NCI-H1092 treated with DMSO at 0.1 percent for 48 hours (cell line): ENCODE results near the gene VPS29.
"Not testable (repeated sequence)": the region's sequence is repeated elsewhere in the genome, so short reads cannot be mapped to it uniquely, and the experiment has no call there.

Source experiments
- DNase-seq: peaks from one replicate; lab custom pipeline; 2025; lab: John Stamatoyannopoulos, UW

VPS29 gene

DNA sequence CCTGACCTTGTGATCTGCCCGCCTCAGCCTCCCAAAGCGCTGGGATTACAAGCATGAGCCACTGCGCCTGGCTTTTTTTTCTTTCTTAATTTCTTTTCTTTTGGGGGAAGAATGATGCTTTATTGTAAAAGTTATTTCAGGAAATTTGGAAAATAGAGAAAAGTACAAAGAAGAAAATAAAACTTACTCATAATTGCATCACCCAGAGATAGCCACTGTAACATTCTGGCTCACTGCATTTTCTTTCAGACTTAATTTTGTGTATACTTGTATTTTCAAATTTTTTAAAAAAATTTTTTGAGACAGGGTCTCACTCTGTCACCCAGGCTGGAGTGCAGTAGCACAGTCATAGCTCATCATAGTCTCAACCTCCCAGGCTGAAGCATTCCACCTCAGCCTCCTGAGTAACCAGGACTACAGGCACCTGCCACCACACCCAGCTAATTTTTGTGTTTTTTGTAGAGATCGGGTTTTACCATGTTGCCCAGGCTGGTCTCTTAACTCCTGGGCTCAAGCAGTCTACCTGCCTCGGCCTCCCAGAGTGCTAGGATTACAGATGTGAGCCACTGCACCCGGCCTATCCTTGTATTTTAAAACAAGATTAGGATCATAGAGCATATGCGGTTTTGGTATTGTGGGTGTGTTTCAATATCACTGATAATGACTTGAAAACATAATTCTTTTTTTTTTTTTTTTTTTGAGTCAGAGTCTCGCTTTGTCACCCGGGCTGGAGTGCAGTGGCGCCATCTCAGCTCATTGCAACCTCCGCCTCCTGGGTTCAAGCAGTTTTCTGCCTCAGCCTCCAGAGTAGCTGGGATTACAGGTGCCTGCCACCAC, 19.2 kb upstream of the VPS29 start:
- DNase-seq: not testable (repeated sequence)

DNA sequence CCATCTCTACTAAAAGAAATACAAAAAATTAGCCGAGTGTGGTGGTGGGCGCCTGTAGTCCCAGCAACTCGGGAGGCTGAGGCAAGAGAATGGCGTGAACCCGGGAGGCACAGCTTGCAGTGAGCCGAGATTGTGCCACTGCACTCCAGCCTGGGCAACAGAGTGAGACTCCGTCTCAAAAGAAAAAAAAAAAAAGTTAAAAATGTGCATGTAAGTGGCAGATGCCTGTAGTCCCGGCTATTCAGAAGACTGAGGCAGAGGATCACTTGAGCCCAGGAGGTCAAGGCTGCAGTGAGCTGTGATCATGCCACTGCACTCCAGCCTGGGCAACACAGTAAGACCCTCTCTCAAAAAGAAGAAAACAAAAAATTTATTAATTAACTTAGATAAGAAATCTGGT, 16.1 kb upstream of the VPS29 start:
- DNase-seq: not testable (repeated sequence)

DNA sequence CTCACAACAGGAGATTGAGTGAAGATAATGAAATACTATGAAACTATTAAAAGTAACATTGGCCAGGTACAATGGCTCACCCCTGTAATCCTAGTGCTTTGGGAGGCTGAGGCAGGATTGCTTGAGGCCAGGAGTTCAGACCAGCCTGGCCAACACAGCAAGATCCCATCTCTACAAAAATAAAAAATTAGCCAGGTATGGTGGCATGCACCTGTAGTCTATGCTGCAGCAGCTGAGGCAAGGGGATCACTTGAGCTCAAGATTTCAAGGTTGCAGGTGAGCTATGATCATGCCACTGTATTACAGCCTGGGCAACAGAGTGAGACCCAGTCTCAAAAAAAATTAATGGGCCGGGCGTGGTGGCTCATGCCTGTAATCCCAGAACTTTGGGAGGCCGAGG, 15.1 kb upstream of the VPS29 start:
- DNase-seq: no peak

DNA sequence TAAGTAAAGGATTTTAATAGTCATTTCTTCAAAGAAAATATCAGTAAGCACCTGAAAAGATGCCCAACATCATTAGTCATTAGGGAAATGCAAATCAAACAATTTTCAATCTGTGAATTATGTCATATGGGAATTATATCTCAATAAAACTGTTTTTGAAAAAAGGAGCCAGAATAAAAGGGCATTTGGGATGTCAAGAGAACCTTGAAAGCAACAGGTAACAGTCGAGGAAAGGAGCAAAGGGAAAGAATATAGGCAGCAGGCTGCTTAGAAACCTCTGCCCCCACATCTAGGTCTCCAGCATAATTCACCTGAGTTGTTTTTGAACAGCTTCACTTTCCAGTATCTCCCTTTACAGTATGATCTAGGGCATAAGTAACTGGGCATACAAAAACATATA, 12.5 kb upstream of the VPS29 start:
- no peak for DNase-seq

DNA sequence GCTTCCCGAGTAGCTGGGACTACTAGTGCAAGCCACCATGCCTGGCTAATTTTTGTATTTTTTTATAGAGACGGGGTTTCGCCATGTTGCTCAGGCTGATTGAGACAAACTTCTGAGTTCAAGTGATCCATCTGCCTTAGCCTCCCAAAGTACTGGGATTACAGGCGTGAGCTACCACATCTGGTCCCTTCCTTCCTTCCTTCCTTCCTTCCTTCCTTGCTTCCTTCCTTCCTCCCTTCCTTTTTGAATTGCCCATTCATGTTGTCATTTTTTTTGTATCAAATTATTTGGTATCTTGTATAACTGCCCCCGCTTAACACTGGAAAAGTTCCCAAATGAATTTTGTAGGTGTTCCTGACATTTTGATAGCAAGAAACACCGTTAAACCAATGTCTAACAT, 11.9 kb upstream of the VPS29 start:
- no peak for DNase-seq

DNA sequence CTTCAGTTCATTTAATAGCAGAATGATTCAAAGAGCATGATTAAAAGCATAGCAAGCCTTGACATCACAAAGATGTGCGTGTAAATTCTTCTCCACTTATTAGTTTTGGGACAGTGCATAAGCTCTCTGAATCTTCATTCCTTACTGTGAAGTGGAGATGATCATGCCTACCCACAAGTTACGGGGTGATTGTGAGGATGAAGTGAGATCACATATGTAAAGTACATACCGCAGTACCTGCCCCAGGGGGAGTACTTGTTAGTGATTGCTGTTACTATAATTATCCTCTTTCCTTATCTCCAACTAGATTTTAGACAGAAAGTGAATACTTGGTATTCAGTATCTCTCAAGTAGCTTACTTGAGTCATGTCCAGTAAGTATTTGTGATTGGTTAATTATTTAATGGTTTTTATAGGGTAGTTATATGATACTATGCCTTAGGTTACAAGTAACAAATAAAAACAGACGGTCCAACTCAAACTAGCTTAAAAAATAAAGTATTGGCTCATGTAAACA, 6.2 kb upstream of the VPS29 start:
- no peak for DNase-seq

DNA sequence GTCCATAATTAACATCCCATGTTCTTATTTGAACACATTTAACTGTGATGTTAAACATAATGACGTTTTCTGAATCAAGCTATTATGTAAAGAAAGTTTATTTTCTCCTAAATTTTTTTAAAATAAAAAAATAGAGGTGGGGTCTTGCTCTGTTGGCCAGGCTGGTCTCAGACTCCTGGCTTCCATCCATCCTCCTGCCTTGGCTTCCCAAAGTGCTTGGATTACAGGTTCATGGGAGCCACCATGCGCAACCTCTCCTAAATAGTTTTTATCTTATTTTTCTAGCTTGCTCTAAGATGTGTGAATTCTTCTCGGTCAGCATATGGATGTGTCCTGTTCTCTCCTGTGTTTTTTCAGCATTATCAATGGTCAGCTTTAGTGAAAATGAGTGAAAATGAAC, 3.4 kb upstream of the VPS29 start:
- no peak for DNase-seq

DNA sequence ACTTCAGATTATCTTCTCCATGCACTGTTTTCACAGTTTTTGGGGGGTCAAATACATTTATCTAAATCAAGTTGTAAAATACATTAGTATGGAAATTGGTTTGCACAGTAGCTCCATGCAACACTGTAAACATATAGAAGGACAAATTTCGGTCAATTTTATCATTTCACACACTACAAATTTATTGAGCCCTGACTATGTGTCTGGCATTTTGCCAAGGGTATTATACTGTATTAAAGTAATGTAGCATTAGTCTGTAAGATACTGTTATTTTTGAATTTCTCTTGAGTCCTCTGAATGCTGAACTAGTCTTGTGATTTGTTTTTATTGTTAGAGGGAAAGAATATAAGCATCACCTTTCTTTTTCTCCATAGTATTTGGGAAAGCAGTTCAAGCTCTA, 1.5 kb upstream of the VPS29 start:
- no peak for DNase-seq

DNA sequence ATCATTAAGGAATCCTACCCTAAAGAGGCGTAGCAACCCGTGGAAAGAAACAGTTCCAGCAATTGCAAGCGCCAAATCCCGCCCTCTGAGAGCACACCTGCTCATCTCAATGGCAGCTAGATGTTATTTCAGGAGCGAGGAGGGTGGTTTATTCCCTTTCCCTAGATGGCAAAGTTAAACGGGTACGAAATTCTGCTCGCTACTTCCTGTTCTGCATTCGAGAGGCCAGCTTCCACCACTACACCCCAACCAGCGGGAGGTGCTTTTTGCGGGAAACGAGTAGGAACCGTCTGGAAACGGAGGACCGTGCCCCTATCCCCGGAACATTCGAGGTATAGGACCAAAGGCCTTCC, 536 bp downstream of the VPS29 start:
- peak; percentile 20 for DNase-seq

DNA sequence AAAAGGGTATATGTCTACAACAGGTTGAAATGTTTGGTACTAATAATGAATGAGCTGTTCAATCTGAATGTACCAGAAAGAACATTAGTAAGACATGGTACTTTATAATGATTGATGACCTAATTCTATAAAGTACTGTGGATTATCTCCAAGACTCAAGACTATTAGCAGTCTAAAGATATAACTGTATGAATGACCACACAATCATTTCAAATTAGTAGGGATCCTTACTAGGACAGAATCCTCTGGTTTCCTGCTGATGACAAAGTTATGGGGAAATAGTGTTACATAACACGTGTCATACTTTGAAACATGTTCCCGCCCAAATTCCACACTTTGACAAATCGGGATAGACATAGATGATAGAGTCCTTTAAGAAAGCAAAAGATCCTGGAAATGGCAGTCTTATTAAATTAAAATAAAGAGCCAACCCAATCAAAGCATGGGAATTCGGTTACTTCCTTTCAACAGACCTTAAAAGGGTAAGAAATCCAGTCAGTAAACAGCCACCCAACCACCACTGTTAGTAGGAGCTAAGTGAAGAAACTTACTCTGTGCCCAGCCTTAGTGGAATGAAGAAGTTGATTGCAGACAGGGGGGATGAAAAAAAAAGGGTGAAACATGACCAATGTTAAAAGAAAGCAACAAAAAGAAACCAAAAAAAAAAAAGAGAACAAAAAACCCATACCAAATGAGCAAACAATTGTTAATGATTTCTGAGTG, 2.8 kb downstream of the VPS29 start:
- no peak for DNase-seq

DNA sequence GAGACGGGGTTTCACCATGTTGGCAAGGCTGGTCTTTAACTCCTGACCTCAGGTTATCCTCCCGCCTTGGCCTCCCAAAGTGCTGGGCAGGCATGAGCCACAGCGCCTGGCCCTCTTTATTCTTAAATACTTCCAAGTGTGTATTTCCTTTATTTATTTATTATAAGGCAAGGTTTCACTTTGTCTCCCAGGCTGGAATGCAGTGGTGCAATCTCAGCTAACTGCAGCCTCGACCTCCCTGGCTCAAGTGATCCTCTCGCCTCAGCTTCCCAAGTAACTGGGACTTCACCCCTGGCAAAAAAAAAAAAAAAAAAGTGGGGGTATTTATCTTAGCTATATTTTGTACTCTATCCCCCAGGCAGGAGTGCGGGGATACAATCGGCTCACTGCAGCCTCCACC, 26.5 kb downstream of the VPS29 start:
- no peak for DNase-seq

DNA sequence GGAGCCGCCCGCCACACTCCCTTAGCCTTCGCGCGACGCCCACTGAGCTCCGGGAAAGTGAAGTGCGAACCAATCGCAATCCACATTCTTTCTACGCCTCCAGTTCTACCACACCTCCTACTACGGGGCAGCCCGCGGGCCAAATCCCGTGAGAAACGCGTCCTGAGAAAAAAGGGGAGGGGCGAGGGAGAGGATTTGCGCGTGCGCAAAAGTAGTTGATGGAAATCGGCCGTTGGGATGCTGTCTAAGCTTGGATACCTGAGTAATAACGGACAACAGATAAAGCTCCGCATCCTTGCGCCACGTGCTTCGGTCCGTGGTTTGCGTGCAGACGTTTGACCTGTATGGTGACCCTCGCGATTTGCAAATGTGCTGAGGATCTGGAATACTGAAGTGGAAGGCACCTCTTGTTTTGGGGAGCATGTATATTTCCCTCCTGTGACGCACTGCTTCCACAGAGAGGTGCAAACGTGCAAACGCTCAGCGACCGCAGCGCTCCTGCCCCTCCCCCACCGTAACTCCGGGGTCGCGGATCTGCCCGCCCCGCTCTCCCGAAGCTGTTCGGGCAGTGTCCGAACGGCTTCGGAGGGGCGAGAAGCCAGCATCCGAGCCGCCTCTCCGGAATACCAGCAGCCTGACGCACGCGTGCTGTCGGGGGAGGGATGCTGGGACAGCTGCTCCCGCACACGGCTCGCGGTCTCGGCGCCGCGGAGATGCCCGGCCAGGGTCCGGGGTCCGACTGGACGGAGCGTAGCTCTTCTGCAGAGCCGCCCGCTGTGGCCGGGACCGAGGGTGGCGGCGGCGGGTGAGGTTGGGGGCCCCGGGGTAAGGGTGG, 33.5 kb downstream of the VPS29 start, which contains the start of the genes FAM216A and GPN3:
Gene FAM216A, plus strand, starts transcription at position 632 of the 835 bp plus-strand sequence. Its CDS starts 31 bp downstream, at position 663.
Gene GPN3, minus strand, starts transcription at position 44 of the 835 bp plus-strand sequence. CDS start 54 bp downstream, outside the sequence.
- peak; percentile 96 for DNase-seq

DNA sequence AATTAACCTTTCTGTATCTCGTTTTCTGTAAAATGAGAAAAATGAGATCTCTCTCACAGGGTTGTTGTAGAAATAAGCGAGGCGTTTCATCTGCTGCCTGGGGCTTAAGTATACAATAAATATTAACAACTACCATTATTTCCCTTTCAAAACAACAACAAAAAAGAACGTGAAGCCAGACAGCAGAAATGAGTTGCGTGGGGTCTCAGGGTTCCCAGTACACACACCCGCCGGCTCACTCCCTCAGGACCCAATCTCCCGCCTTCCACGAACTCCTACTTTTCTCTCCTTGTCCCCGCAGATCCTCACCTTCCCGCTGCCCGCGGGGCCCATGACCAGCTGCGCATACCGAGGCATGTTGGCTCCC, 34.1 kb downstream of the VPS29 start:
- no peak for DNase-seq

DNA sequence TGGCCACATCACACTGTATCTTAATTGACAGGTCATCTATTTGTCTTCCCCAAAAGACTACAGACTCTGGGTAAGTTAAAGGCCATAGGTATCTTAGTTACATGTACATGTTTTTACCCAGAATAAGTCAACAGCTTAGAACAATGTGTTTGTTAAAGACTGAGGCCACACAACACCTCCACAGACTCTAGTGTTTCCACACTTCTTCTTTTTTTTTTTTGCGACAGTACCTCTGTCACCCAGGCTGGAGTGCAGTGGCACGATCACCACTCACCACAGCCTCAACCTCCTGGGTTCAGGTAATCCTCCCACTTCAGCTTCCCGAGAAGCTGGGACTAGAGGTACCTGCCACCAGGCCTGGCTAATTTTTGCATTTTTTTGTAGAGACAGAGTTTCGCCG, 35.1 kb downstream of the VPS29 start:
- DNase-seq: no peak

DNA sequence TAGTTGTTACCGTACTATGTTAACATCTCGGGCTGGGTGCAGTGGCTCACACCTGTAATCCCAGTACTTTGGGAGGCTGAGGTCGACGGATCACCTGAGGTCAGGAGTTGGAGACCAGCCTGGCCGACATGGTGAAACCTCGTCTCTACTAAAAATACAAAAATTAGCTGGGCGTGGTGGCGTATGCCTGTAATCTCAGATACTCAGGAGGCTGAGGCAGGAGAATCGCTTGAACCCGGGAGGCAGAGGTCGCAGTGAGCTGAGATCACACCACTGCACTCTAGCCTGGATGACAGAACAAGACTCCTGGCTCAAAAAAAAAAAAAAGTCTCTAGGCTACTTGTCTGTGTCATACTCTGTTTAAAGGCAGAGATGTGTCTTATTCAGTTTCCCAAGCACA, 36.1 kb downstream of the VPS29 start:
- DNase-seq: not testable (repeated sequence)

DNA sequence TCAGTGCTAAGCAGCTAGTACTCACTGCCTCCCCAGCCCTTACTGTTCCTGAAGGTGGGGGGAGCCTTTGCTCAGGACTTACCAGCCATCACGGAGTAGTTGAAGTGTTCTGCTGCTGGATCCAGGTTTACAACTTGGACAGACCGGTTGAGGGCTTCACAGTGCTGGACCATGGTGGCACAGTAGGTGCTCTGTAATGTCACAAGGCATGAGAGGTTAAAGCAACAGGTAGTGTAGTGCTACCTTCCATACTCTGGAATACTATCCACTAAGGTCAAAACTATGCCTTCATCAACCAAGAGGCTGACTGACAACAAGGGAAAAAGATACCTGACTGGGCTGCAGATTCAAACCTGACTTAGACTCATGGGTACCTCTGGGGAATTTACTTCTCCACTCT, 36.9 kb downstream of the VPS29 start:
- DNase-seq: no peak

DNA sequence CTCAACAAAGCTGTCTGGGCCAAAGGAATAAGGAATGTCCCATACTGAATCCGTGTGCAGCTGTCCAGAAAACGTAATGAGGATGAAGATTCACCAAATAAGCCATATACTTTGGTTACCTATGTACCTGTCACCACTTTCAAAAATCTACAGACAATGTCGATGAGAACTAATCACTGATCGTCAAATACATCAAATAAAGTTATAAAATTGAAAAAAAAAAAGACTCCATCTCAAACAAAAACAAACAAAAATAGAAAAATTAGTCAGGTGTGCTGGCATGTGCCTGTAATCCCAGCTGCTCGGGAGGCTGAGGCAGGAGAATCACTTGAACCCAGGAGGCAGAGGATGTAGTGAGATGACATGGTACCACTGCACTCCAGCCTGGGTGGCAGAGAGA, 40.7 kb downstream of the VPS29 start:
- DNase-seq: not testable (repeated sequence)

DNA sequence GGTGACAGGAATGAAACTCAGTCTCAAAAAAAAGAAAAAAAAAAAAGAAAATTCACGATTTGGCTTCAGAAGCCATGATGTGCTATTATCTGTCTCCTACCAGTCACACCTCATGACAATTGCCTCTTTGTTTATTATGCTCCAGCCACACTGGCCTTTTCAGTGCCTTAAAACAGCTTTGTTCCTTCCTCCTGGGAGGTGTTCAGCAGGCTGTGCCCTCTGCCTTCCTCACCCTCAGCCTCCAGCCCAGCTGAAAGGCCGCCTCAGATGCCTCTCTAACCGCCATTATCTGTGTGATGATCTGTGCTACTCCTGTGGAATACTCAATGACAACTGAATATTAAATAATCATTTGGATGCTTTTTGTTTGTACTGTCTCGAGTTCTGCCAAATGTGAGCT, 43.2 kb downstream of the VPS29 start:
- no peak for DNase-seq

DNA sequence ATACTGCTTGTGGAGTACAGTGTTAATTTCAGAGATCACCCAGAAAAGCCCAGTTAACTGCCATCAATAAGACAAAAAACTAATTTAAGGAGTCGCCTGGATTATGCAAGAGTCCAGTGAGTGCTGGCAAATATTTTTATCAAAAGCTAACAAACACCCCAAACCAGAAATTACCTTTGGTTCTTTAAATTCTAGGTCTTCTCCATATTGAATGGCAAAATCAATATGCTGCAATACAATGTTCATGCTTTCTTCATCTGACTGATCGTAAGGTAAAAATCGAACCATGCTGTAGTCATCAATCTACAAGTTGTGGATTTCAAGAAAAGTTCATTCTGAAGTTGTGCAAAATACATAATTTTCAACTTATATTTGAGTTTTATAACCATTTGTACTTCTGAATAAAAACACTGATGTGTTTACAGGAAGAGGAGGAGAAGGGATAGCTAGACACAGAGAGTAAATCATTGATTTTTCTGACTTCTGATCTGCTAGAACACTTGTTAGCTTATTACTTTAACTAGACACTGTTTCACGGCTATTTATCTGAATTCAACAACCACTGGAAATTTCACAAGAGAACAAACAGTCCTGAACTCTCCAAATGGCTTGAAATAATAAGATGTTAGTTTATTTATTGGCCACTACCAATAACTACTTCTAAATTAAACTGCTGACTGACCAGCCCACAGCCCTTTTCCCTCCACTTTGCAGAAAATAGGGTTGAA, 48.2 kb downstream of the VPS29 start:
- no peak for DNase-seq

DNA sequence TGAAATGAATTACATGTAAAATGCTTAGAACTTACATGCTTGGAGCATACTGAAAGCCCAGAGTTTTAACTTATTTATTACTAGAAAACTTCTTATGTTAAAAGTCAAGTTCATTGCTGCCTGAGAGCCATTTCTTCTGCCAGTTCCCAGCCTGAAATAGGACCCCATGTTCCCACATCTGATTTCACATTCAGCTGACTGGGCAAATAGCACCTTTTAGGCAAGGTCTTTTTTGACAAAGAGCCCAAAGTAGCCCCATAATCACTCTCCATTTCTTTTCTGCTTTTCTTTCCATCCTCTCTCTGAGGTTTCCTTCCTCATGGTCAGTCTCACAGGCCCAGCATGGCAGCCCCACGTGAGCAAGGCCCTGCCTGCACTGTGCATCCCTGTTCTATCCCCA, 50.6 kb downstream of the VPS29 start:
- DNase-seq: no peak

DNA sequence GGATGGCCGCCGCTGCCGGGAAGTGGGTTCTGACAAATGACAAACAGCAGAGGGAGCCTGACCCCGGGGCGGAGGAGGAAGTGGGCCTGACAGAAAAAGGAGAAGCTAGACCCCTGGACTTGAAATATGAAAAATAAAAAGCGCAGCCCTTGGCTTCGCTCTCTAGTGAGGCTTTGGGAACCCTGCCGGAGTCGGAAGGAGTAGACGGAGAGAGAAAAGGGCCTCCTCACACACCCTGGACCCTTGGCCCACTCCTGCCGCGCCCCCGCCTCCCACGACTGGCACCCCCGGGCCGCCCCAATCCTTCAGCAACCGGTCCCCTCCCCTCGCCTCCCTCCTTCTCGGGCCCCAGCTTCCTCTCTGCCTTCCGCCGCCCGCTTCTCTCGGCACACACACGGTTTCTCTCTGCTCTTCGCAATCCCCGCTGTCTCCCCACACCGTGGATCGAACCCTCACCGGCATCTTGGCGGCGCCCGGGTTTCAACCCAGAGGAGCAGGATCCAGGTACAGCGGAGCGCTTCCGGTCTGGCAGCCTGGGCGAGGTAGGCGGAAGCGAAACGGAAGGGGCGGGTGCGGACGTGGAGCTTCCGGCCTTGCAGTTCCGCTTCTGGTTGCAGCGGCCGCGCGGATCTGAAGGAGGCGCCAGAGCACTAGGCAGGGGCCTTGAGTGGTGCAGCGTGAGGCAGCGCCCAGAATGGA, 52.0 kb downstream of the VPS29 start, which contains the start of gene ARPC3:
Gene ARPC3, minus strand, starts transcription at position 539 of the 699 bp plus-strand sequence. Its CDS starts 77 bp downstream, at position 462.
- DNase-seq: peak; percentile 85
